PC-3 (cell line): ENCODE results near the gene ST3GAL6.

Source experiments
- CTCF ChIP-seq: fragments of 300-600 bp; sonication (generic); conservative IDR thresholded peaks from 2 replicates; pipeline ENCODE4 v1.5.1; 2017; ENCODE audit warnings: antibody characterized with exemption, low read depth, mild to moderate bottlenecking, low read length
- EZH2 ChIP-seq: fragments of 300-600 bp; sonication (generic); IDR thresholded peaks from one replicate; pipeline ENCODE4 v1.6.1; 2017; ENCODE audit warnings: antibody characterized with exemption, mild to moderate bottlenecking, low read length; ENCODE audit not compliant: unreplicated experiment

- TF ChIP-seq CTCF (no peak), EZH2 (no peak)
These were observed 57.9 kb downstream of the ST3GAL6 start for GRCh38 chr3:98821063-98821462.
